ENCODE measurements around the gene RALB. TPM values are rescaled to one million over a fixed set of nuclear protein-coding genes. Genes with fewer than 3 reads are reported as not detected.

Gene RALB
- total RNA-seq, 1 donor from 2014 or later = 52.7 TPM

DNA sequence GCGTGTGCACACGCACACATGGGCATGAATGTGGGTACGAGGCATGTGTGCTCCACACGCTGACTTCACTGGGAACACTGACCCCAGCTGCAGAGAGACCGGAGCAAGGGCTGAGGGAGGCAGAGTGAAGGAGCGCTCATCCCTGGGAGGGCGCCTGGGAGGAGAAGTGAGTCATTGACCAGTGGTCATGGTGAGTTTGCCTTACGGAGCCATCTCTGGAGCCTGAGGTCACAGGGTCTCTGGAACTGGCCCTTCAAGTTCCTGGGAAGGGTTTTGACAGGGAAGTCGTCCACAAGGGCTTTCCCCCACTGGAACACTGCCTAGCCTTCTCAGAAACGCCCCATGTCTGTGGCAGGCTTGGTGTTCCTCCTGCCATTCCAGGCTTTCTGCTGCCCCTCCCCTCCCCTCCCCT is 15.2 kb upstream of the RALB start:
- DNase-seq (ENCODE audit: low read depth) (peak; percentile 41), FAIRE-seq (no peak)
- Histone ChIP-seq H3K4me3 (ENCODE audit: low read depth, low read length) (no peak overlapping the region), H3K27me3 (ENCODE audit: control insufficient read depth, insufficient read depth, low read length) (no peaks in the 10 kb centered on the region), H3K36me3 (ENCODE audit: control insufficient read depth, insufficient read depth, low read length) (no peaks in the 10 kb centered on the region)
- TF ChIP-seq, protein P1, sequence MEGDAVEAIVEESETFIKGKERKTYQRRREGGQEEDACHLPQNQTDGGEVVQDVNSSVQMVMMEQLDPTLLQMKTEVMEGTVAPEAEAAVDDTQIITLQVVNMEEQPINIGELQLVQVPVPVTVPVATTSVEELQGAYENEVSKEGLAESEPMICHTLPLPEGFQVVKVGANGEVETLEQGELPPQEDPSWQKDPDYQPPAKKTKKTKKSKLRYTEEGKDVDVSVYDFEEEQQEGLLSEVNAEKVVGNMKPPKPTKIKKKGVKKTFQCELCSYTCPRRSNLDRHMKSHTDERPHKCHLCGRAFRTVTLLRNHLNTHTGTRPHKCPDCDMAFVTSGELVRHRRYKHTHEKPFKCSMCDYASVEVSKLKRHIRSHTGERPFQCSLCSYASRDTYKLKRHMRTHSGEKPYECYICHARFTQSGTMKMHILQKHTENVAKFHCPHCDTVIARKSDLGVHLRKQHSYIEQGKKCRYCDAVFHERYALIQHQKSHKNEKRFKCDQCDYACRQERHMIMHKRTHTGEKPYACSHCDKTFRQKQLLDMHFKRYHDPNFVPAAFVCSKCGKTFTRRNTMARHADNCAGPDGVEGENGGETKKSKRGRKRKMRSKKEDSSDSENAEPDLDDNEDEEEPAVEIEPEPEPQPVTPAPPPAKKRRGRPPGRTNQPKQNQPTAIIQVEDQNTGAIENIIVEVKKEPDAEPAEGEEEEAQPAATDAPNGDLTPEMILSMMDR (IDR thresholded peaks at IDR 0.05; ENCODE audit: insufficient read depth, low read length, severe bottlenecking) = no peak

DNA sequence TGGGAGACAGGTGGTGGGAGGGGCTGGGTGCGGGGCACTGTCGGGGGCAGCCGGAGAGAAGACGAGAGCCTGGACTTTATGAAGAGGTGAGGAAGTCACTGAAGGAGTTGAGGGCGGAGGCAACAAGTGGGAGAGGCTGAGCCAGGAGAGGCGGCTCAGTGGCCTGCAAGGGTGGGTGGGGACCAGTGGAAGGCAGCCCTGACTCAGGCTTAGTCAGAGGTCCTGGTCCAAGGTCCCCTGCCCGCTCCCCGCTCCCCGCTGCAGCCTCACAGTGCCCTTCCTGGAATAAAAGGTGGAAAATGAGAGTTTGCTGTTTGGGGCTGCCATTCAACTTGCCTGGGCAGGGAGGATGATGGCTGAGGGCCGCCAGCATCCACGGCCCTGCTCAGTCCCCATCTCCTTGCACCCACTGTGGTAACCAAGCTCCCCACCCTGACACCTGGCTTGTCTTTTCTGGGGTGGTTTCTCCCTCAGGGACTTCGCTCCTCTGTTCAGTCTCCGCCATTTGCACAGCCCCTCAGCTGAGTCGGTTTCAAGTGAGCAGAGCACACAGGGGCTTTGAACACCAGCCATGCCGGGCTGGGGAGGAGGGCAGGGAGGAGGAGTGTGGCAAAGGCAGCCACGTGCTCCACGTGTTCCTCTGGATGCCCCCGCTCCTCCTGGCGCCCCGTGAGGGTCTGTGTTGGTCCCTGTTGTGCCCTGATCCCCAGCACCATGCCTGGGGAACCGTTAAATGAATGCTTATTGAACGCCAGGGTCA is 13.7 kb upstream of the RALB start:
- peak; percentile 85 for DNase-seq (ENCODE audit: low read depth)
- TF ChIP-seq, protein P1 (IDR thresholded peaks at IDR 0.05; ENCODE audit: insufficient read depth, low read length, severe bottlenecking) = no peak
- Histone ChIP-seq H3K4me3 (ENCODE audit: low read depth, low read length) (no peak overlapping the region), H3K36me3 (ENCODE audit: control insufficient read depth, insufficient read depth, low read length) (no peaks in the 10 kb centered on the region), H3K27me3 (ENCODE audit: control insufficient read depth, insufficient read depth, low read length) (no peaks in the 10 kb centered on the region)
- no peak for FAIRE-seq

DNA sequence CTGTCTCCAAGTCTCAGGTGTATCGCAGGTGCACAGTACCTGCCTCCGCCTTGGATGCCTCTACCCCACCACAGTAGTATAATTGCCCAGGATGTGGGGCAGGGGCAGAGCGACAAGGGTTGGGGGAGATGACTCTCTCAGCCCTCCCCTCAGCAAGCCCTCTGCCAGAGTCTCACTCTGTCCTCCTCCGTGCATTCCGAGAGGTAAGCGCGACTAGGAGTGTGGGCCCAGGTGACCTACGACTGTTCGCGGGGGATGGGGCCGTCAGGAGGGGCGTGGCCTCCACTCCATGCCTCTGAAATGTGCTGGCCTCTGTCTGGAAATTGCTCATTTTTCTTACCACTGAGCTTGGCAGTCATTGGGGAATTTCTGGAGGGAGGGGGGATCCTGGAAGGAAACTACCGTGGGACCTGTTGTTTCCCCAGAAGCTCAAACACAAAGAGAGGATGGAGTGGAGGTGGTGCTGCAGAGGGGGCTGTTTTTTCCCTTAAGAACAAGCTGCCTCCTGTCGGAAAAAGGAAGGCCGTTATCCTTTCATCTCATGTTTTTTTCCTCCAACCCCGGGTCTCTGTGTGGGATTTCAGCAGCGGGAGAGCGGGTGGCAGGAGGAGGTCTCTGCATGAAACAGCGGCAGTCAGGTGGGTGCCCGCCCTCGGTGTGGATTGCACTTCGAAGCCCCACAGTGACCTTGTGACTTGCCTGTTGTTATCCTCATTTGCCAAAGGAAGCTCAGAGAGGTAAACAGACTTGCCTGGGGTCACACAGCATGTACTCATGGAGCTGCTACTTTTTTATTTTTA is 13.0 kb upstream of the RALB start:
- TF ChIP-seq, protein P1 (IDR thresholded peaks at IDR 0.05; ENCODE audit: insufficient read depth, low read length, severe bottlenecking) = no peak

DNA sequence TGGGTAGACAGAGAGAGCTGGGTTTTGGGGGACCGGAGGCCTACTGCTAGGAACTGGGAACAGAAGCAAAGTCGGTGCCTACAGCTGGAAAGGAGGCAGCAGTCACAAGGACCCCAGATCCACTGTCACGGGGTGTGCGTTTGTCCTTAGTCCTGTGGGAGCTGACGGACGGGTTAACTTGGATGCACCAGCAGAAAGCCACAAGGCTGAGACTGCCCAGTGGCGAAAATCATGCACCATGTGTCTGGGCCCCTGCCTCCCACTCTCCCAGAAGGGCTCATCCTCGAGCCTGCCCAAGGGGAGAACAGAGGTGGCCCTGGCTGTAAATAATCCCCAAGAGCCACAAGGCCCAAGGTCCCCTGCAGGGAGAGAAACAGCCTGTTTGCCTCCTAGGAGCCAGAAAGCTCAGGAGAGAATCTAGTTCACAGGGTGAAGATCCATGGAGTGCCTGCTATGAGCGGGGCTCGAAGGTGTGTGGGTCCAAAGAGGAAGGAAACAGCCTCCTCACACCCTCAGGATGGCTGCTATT is 11.7 kb upstream of the RALB start:
- FAIRE-seq (no peak), DNase-seq (ENCODE audit: low read depth) (no peak)
- Histone ChIP-seq H3K4me3 (ENCODE audit: low read depth, low read length) (no peak overlapping the region), H3K36me3 (ENCODE audit: control insufficient read depth, insufficient read depth, low read length) (no peaks in the 10 kb centered on the region), H3K27me3 (ENCODE audit: control insufficient read depth, insufficient read depth, low read length) (no peaks in the 10 kb centered on the region)
- TF ChIP-seq, protein P1 (IDR thresholded peaks at IDR 0.05; ENCODE audit: insufficient read depth, low read length, severe bottlenecking) = no peak

More for the DNA sequence above, 13.0 kb upstream of the RALB start:
- Histone ChIP-seq H3K4me3 (ENCODE audit: low read depth, low read length) (no peak overlapping the region), H3K27me3 (ENCODE audit: control insufficient read depth, insufficient read depth, low read length) (no peaks in the 10 kb centered on the region), H3K36me3 (ENCODE audit: control insufficient read depth, insufficient read depth, low read length) (no peaks in the 10 kb centered on the region)
- DNase-seq (ENCODE audit: low read depth) (peak; percentile 82), FAIRE-seq (no peak)

DNA sequence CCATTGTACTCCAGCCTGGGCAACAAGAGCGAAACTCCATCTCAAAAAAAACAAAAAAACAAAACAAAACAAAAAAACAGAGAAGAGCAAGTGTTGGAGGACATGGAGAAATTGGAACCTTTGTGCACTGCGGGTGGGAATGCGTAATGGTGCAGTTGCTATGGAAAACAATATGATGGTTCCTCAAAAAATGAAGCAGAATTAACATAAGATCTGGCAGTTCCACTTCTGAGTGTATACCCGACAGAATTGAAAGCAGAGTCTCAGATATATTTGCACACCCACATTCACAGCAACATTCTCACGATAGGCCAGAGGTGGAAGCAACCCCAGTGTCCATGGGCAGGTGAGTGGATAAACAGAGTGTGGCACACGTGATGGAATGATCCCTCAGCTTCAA is 11.0 kb upstream of the RALB start:
- TF ChIP-seq, protein P1 (IDR thresholded peaks at IDR 0.05; ENCODE audit: insufficient read depth, low read length, severe bottlenecking) = no peak
- no peak for FAIRE-seq

More for the DNA sequence above, 11.0 kb upstream of the RALB start:
- Histone ChIP-seq H3K27me3 (ENCODE audit: control insufficient read depth, insufficient read depth, low read length) (no peaks in the 10 kb centered on the region), H3K36me3 (ENCODE audit: control insufficient read depth, insufficient read depth, low read length) (no peaks in the 10 kb centered on the region), H3K4me3 (ENCODE audit: low read depth, low read length) (no peak overlapping the region)
- no peak for DNase-seq (ENCODE audit: low read depth)
